ENCODE measurements around the gene MTHFR. TPM values are rescaled to one million over a fixed set of nuclear protein-coding genes. Genes with fewer than 3 reads are reported as not detected.
"Not testable (repeated sequence)": the region's sequence is repeated elsewhere in the genome, so short reads cannot be mapped to it uniquely, and the experiment has no call there.

The MTHFR gene
- total RNA-seq, 2 donors from 2014 or later = 40.1 to 64.3 TPM

DNA sequence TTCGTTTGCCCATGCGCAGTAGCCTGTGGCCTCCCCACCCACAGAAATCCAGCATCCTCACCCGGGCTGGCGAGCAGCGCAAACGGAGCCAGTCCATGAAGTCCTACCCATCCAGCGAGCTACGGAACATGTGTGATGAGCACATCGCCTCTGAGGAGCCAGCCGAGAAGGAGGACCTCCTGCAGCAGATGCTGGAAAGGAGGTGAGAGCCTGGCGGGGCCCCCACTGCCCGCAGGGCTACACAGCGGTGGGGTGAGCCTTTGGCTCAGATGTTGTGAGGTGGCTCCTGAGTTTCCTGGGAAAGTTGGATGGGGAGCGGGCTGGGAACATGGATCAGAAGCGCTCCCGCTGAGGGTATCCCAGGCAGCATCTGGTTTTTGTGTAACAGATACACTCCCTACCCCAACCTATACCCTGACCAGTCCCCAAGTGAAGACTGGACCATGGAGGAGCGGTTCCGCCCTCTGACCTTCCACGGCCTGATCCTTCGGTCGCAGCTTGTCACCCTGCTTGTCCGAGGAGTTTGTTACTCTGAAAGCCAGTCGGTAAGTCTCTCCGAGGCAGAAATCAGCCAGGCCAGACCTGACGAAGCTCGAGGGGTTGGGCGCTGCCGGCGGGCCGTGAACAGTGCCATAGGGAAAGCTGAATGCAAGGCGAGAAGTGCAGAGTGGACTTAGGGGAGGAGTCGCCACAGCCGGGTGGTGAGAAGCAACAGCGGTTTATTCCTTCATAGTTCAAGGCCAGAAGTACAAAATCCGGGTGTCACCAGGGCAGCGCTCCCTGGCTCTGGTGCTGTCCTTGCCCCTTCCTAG, 31.4 kb upstream of the MTHFR start:
- no peak for ATAC-seq
- DNase-seq = no peak
- intact Hi-C loops (cut with DNase I) = loop anchor here in 1 of 2 donors (5.0 kb wide), 1 partner anchor 130 kb away; no protein-coding TSS in a partner anchor

DNA sequence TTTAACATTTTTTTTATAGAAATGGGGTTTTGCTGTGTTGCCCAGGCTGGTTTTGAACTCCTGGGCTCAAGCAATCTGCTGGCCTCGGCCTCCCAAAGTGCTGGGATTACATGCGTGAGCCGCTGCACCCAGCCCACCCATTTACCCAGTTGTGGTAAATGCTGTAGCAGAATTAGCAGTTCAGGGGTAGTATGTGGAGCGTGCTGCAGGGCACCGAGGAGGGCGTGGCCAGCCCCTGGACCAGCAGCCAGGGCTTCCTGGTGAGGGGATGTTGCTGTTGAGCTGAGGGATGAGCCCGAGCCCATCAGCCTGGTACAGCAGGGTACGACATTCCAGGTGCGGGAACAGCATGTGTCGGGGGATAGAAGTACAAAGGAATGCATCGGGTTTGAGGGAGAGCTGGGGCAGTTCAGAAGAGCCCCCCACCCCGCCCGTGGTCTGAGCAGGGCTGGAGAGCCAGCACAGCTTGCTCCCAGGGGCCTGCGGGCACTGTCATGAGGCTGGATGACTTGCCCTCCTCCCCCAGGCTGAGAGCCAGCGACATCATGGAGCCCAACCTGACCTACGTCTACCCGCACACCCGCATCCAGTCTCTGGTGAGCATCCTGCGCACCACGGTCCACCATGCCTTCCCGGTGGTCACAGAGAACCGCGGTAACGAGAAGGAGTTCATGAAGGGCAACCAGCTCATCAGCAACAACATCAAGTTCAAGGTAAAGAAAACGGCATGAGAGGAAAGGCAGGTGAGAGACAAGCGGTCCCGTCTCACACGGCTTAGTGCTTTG, 29.9 kb upstream of the MTHFR start:
- intact Hi-C loops (cut with DNase I) = loop anchor here in 1 of 2 donors (5.0 kb wide), 1 partner anchor 132 kb away; no protein-coding TSS in a partner anchor
- DNase-seq (no peak), ATAC-seq (no peak)

DNA sequence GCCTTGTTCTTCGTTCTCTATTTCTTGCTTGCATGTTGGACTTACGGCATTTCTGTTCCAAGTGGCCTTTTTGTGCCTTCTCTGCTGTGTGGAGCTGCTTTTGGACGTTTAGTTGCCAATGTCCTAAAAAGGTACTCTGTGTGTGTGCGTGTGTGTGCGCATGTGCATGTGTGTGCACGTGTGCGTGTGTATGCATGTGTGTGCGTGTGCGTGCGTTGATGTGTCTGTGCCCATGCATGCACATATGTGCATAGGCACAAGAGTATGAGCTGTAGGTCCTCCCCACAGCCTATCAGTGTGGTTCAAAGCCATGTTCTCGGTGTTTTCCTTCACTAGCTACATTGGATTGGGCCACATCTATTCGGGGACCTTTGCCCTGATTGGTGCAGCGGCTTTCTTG, 28.1 kb upstream of the MTHFR start:
- ATAC-seq = no peak
- DNase-seq = no peak
- intact Hi-C loops (cut with DNase I) = no loop called here

DNA sequence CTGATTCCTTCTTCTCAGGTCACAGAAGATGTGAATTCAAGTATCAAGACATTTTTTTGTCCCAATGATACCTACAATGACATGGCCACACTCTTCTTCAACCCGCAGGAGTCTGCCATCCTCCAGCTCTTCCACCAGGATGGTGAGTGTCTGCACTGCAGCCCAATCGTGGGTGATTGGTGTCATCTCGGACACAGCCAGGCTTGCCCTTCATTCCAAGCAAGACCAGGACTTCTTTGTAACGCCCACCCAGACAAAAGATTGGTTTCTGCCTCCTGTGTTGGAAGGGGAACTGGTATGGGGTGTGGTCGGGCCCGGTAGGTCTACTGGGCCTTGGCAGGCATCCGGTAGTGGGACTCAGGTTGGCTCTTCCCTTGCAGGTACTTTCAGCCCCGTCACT, 27.7 kb upstream of the MTHFR start:
- DNase-seq (no peak), ATAC-seq (no peak)
- intact Hi-C loops (cut with DNase I) = no loop called here

DNA sequence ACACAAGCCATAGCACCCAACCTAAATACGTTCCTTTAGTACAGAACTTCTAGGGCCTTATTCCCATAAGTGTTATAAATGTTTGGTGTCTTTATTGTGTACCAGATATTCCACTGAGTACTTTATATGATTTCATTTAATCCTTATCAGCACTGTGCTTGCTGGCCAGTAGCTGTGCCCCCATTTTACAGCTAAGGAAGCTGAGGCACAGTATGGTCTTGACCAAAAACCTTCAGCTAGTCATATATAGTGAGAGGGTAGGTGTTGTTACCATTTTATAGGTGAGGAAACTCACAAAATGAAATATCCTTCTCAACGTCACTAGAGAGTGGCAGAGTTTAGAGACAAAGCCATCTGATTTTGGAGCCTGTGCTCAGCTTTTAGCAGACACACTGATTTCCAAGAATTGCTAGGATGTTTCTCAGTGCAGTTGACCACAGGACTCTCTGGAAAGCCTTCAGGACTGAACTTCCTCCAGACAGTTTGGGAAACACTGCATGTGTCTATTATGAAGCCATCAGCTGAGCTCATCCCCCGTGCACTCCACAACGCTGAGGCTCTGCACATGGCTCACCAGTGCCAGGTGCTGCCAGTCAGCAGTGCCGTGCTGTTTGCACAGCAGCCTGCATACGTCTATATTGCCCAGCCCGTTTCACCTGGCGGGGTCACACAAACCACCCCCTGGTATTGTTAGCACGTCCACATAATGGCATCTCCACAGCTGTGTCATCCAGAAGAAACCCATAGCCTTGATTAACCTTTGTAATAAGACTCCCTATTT, 26.4 kb upstream of the MTHFR start:
- intact Hi-C loops (cut with DNase I) = no loop called here
- DNase-seq (no peak), ATAC-seq (no peak)

DNA sequence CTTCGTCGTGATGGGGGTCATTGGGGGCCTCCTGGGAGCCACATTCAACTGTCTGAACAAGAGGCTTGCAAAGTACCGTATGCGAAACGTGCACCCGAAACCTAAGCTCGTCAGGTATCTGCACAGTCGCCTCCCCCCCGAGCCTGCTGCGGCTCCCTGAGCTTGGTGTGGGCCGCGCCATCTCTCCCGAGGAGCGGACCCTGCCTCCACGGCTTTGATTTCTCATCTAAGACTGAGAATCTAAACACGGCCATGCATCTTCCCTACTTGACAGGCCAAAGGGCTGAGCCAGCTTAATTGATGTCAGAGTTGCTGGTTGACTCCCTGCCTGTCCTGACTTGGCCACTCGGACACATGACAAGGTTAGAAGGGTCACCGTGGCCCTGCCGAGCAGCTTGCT, 22.7 kb upstream of the MTHFR start:
- intact Hi-C loops (cut with DNase I) = no loop called here
- ATAC-seq = no peak

DNA sequence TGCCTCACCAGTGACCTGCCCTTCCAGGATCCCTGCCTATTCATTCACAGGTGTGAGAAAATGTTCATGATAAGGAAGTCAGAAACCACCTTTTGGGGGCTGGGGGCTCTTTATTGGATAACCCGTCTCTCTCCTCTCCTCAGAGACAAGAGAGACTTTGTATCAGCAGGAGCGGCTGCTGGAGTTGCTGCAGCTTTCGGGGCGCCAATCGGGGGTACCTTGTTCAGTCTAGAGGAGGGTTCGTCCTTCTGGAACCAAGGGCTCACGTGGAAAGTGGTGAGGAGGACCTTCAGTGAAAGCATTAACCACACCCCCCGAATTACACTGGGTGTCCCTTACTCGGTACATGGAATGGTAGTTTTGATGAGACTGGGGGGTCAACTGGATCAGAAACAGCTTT, 21.2 kb upstream of the MTHFR start:
- DNase-seq (no peak), ATAC-seq (no peak)
- intact Hi-C loops (cut with DNase I) = no loop called here

More for the DNA sequence above, 22.7 kb upstream of the MTHFR start:
- DNase-seq = no peak

DNA sequence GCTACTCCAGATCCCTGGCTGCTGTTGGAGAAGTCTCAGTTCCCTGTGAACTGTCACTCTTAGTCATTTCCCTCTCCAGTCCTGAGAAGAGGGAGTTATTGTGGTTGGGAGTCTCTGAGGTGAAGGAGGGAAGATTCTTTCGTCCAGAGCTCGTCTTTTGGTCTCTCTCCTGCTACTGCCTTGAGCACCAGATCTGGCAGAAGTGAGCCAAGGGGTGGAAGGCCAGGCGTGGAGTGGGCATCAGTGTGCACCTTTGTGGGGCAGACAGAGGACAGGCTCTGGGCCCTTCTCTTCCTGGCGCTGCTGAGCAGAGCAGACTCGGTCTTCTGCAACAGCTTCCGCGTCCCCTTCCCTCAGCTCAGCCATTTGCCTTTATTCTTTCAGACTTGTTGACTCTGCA, 19.4 kb upstream of the MTHFR start:
- intact Hi-C loops (cut with DNase I) = no loop called here
- no peak for ATAC-seq
- no peak for DNase-seq

DNA sequence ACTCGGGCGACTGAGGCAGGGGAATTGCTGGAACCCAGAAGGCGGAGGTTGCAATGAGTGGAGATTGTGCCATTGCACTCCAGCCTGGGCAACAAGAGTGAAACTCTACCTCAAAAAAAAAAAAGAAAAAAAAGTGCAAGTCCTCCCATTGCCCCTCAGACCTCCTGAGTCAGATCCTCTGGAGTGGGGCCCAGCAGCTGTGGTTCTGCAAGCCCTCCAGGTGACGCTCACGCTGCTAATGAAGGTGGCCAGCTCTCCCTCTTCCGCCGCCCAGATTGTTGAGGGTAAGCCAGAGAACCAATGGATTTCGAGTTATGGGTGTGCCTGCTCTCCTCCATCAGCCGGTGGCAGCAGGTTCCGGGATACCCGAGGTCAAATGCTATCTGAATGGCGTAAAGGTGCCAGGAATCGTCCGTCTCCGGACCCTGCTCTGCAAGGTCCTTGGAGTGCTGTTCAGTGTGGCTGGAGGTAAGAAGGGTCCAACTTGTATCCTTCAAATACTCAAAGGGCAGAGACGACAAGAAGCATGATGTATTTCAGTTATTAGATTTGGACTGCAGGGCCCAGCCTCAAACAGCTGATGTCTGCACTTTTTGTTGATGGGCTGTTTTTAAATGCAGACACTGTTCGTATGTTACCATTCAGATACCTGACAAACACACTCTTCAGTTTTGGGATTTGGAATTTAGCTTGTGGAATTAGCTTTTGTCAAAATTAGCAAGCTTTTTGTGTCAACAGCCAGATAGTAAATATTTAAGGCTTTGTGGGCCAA, 17.8 kb upstream of the MTHFR start:
- ATAC-seq (no peak), DNase-seq (no peak)
- intact Hi-C loops (cut with DNase I) = no loop called here

DNA sequence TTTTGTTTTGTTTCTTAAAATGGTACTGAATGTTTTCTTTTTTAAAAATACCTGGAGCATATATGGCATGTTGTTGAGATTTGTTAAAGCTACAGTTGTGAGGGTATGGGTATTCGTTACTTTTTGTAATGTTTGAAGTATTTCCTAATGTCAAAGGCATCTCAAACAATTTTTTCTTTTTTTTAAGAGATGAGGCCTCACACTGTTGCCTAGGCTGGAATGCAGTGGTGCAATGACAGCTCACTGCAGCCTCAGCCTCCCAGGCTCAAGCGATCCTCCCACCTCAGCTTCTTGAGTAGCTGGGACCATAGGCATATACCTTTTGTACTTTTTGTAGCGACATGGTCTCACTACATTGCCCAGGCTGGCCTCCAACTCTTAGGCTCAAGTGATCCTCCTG, 16.3 kb upstream of the MTHFR start:
- no peak for ATAC-seq
- intact Hi-C loops (cut with DNase I) = no loop called here
- no peak for DNase-seq

DNA sequence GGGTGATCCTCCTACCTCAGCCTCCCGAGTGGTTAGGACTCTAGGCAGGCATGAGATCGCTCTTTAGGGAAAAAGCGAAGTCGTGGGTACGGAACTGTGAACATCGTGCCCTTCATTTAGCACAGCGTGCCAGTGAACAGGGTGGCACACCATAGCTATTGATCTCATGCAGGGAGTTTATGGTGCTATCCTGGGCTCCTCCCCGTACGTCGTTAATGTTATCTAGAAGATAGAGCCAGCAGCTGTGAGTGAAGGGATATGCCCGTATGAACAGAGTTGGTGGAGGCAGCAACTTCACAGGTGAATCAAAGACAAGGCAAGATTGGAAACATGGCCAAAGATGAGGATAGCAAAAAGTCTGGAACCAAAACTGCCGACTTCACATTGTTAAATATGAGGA, 11.4 kb upstream of the MTHFR start:
- DNase-seq (no peak), ATAC-seq (no peak)
- intact Hi-C loops (cut with DNase I) = no loop called here

DNA sequence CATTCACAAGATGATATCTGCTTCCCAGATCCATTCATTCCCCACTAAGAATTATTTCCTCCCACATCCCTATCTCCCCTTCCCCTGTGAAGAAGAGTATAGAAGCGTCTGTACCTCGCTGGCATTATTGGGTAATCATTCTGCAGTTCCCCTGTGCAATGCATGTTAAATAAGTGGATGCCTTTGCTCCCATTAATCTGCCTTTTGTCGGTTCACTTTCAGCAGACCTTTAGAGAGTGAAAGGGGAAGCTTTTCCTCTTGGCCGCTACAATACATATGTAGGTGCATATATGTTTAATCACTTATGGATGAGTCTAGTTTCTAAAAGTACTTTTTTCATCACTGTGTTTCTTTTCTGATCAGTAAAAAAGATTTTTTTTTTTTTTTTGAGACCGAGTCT, 7.3 kb upstream of the MTHFR start:
- no peak for ATAC-seq
- intact Hi-C loops (cut with DNase I) = no loop called here

DNA sequence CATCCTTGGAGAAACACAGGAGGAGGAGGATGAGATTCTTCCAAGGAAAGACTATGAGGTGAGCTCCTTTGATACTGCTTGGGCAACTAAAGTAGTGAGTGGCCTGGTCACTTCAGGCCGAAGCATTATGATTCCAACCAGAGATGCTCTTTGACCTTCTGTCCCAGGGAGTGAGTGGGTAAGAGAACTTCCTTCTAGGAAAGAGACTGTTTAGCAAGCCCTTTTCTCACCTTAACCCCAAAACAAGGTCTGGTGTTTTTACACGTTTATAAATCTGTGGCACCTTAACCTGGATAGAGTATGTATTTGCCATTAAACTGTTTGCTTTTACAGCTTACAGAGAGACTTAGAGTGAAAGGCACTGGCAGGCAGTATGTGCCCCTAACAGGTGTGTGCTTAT, 1.4 kb upstream of the MTHFR start:
- ATAC-seq = no peak
- intact Hi-C loops (cut with DNase I) = no loop called here
- no peak for DNase-seq

More for the DNA sequence above, 7.3 kb upstream of the MTHFR start:
- DNase-seq = no peak

DNA sequence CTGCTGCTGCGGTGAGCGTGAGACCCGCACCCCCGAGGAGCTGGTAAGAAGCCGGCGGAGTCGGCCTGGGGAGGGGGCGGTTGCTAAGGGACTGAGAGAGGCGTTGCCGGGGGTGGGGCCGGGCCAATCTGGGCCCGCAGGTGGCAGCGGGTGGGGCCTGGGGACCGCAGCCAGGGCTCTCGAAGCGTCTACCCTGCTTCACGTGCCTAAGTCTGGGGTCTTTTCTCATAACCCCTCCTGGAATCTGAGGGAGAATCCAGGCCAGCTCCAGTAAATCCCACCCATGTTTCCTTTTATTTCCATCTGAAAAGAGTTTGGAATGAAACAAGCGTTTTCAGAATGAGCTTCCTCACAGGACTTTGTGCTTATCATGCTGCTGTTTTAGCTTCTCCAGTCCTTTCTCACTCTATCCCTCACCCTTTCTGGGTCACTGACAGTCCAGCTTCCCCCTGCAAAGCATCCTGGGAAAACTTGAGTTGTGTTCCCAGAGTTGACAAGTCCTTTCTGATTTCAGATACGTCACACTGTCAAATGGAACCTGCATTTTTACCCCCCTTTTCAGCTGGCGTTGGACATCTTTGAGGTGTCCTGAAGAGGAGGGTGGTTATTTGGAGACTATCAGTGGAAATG, 658 bp upstream of the MTHFR start:
- ATAC-seq (peak; percentile 23 to 37), DNase-seq (peak; percentile 19)
- intact Hi-C loops (cut with DNase I) = no loop called here

DNA sequence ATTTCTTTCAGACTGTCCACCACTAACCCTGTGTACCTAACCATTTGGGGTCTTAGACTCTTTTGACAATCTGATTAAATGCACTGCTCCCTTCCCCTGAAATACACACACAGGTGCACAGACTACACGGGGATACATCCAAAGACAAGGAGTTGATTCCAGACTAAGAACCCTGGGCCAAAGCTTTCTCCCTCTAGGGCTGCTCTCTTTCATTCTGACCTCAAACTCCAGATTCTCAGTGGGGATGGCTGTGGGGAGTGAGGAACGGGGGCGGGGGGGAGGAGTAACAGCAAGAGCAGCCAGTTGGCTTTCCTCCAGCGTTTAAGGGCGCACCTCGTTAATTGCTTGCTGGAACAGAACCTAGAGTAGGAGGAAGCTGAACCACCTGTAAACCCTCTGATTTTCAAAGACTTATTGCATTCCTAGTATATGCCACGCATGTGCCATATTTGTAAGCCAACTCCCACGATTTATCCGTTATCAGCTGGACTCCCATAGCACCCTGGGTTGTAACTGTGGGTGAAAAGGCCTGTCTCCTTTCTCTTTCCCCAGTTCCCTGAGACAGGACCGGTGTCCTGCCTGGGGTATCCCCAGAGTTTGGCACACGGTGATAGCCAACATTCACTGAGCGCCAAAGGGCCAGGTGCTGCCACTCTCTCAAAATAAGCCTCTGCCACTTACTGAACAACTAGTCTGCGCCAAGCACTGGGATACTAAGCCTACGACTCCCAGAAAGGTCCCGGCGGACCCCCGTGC, 920 bp downstream of the MTHFR start:
- peak in 1 of 2 donors; percentile 4 for ATAC-seq
- intact Hi-C loops (cut with DNase I) = loop anchor here in 1 of 2 donors (2.0 kb wide), 1 partner anchor 14 kb away; no protein-coding TSS in a partner anchor

DNA sequence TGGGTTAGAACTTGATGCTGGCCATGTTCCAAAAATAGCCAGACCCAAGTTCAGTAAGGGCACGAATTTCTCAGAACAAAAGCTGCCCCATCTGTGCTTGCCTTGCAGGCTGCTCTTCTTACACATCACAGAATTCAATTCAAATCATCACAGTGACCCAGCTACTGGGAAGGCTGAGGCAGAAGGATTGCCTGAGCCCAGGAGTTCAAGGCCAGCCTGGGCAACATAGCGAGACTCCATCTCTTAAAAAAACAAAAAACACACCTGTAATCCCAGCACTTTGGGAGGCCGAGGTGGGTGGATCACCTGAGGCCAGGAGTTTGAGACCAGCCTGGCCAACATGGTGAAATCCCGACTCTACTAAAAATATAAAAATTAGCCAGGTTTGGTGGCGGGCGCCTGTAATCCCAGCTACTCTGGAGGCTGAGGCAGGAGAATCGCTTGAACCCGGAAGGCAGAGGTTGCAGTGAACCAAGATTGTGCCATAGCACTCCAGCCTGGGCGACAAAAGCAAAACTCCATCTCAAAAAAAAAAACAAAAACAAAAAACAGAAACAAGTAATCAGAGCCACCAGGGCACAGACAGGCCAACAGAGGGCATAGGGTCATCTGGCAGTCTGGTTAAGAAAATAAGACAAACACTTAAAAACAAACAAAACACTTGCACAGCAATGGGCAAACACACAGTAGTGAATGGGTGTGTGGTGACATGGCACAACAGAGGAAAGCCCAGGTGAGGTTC, 1.7 kb downstream of the MTHFR start:
- peak; percentile 15 for DNase-seq
- ATAC-seq = not testable (repeated sequence)
- intact Hi-C loops (cut with DNase I) = loop anchor here in 1 of 2 donors (2.0 kb wide), 1 partner anchor 13 kb away; no protein-coding TSS in a partner anchor

More for the DNA sequence above, 920 bp downstream of the MTHFR start:
- peak; percentile 76 for DNase-seq

Measured in left cardiac atrium (tissue), 4 donors.